GM10266 (cell line): ENCODE results near the gene FGFR3.

Experiments used
- DNase-seq: peaks from one replicate; pipeline ENCODE4 v3.0.0; 2012; ENCODE audit errors: extremely low spot score
- CTCF ChIP-seq: IDR thresholded peaks from 2 replicates; pipeline ENCODE4 v1.5.1; 2012; ENCODE audit warnings: mild to moderate bottlenecking, low read depth; ENCODE audit not compliant: control insufficient read depth, insufficient read depth; ENCODE audit errors: missing control alignments

FGFR3 gene

GRCh38 chr4:1851160-1851559 lies 58.1 kb downstream of the FGFR3 start:
- TF ChIP-seq CTCF = no peak
- DNase-seq = no peak

GRCh38 chr4:1851575-1852410 lies 58.7 kb downstream of the FGFR3 start:
- no peak for DNase-seq
- TF ChIP-seq CTCF = no peak

- no peak for DNase-seq
- no peak for TF ChIP-seq CTCF
Measured at GRCh38 chr4:1852904-1853623, 60.0 kb downstream of the FGFR3 start.

- no peak for DNase-seq
- TF ChIP-seq CTCF = no peak
Measured at GRCh38 chr4:1854752-1855151, 61.7 kb downstream of the FGFR3 start.

- DNase-seq = no peak
- TF ChIP-seq CTCF = no peak
Measured at GRCh38 chr4:1855333-1856070, 62.4 kb downstream of the FGFR3 start.

GRCh38 chr4:1856071-1856942 lies 63.2 kb downstream of the FGFR3 start, which contains the start of gene LETM1:
LETM1 (minus strand) TSS chr4:1856156; CDS start chr4:1855950, 206 bp downstream.
- DNase-seq = peak; percentile 98
- TF ChIP-seq CTCF = peak; percentile 9
